LNCAP (cell line): ENCODE data around the gene DCPS.

Experiments used
- TF ChIP-seq, protein P1 (sequence below): fragments of 450-650 bp; IDR thresholded peaks from 2 replicates; pipeline ENCODE4 v1.5.1; 2017; ENCODE audit warnings: mild to moderate bottlenecking

The DCPS gene

DNA sequence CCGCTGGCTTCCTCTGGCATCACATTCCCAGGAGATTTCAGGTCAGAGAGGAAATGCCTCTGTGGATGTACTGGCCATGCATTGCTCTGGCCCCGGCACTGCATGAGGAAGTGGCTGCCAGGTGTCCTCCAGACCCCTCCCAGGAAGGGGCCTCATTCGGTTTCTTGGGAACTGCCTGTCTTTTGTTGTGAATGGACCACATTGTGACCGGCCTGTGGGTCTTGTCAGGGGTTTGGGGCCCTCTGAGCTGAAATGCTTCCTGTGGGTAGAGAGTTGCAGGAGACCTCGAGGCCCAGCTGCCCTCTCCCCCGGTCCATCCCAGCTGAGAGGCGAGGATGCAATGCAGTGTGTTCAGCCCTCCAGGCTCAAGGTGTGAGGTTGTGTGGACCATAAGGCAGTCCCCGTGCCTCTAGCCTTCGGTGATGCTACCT, 32.8 kb downstream of the DCPS start:
- TF ChIP-seq, protein P1, sequence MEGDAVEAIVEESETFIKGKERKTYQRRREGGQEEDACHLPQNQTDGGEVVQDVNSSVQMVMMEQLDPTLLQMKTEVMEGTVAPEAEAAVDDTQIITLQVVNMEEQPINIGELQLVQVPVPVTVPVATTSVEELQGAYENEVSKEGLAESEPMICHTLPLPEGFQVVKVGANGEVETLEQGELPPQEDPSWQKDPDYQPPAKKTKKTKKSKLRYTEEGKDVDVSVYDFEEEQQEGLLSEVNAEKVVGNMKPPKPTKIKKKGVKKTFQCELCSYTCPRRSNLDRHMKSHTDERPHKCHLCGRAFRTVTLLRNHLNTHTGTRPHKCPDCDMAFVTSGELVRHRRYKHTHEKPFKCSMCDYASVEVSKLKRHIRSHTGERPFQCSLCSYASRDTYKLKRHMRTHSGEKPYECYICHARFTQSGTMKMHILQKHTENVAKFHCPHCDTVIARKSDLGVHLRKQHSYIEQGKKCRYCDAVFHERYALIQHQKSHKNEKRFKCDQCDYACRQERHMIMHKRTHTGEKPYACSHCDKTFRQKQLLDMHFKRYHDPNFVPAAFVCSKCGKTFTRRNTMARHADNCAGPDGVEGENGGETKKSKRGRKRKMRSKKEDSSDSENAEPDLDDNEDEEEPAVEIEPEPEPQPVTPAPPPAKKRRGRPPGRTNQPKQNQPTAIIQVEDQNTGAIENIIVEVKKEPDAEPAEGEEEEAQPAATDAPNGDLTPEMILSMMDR, result no peak

DNA sequence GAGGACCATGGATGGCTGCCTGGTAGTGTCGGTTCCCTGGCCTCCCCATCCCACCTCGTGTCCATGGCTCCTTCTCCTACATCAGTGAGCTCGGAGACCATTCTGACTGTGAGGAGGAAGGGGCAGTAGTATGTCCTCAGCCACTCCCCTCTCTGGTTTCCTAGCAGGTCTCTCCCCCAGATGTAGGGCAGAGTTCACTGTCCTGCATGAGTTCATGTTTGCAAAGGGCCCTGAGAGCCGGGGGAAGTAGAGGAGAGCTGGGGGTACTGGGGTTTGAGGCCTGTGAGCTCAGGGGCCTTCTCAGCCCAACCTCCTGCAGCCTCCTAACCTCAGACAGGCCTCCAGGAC, 33.2 kb downstream of the DCPS start:
- TF ChIP-seq, protein P1, result no peak

DNA sequence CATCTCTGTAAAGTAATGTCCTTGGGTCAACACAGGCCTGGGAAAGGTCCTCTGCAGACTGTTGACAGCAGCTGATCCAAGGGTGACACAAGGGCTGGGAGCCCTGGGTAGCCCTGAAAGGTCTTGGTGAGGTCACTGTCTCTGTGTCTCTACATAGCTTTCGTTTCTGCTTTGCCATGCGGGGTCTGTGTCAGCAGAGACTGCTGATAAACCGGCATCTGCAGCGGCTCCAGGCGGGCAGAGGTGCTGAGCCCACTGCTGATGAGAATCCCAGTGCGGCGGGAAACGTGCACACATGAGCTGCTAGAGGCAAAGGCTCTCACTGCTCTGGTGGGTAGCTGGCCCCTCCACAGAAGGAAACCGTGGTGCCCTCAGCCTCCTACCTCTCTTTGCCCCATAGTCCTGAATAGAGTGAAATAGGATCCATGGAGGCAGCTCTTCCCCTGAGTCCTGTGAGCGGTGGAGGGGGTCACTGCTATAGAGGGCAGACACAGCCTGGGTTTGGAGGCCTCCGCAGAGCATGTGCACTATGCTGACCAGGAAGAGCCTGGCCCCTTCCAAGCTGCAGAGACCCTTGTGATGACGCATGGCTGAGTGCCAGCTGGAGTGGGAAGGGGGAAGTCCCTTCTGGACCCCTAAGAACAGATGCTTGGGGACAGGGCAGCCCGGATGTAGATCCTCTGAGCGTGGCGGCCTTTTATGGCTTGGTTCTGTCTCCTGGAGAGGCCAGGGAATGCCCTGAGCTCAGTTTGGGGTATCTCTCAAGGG, 33.8 kb downstream of the DCPS start:
- TF ChIP-seq, protein P1, result no peak

DNA sequence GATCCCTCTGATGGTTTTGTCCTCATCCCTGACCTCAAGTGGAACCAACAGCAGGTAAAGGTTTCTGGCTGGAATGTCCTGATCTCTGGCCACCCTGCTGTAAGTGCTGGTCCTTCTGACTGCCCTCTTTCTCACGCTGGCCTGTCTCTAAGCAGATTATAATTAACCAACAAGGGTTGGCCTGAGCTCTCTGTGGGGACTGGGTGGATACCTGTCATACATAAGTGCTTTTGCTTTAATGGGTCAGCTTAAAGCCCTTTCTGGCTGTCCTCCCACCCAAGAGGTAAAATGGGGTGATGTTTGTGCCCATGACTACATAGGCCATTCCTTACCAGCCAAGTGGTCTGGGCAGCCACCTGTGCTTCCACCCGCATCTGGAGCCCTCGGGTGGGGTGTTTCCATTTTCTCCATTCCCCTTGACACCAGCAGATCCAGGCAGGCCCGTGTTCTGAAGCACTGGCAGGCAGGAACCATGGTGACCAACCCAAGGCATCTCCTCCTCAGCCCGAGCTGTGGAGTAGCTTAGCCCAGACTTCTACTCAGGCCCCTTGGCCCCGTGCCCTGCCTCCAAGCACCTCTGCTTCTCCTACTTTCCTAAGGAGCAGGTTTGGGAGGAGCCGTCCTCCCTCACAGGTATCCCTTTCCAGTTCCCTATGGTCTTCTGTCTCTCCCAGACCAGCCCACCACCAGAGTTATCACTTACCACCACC, 34.6 kb downstream of the DCPS start:
- TF ChIP-seq, protein P1, result no peak

DNA sequence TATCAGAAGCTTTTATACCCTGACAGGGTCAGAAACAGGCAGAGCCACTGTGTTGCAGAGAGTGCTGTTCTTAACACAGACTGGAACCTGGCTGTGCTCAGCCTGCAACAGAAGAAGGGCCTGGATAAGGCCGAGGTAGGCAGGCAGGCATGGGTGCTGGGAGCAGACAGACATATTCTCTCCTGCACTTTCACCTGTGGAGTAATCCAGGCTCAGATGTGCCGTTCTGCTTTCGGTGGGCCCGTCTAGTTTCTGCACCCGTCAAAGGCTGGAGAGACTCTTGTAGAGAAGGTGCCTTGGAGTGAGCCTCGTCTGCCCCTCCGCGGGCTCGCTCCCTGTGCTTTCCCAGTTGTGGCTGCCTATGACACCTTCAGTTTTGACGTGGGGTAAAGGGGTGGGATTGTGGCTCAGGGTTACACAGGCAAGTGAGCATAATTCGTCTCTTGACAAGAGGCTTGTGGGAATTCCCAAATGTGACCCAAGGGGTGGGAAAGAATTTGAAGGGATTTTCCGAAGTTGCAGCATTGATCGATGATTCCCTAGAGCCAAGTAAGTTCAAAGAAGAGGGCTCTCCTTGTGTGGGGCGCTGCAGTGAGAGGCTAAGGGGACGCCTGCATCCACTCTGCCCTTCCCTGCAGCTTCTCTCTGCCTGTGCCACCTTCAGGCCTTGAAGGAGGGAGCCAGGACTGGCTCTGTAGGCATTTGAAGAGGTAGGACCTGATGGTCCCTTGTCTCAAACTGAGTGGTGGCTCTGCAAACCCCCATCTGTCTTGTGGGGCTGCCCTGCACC, 35.4 kb downstream of the DCPS start:
- TF ChIP-seq, protein P1, result no peak

DNA sequence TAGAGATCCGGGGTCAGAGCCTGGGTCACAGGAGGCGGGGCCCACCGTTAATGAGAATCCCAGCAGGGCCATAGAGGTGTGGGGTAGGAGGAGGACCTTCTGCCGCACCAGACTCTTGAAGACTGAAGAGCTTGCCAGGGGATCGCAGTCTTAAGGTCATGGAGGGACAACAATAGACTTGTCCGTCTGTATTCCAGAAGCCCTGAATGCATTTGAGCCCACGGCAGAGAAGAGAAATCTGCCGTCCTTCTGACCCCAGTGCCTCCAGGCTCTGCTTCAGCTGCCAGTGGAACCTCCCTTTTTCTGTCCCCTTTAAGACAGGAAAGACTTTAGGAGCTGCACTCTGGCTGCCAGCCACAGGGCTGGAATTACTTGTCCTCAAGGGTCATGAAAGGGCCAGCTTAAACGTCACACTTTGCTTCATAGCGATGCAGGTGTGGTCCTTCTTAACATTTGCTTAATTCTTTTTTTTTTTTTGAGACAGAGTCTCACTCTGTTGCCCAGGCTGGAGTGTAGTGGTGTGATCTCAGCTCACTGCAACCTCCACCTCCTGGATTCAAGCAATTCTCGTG, 36.1 kb downstream of the DCPS start:
- TF ChIP-seq, protein P1, result no peak

DNA sequence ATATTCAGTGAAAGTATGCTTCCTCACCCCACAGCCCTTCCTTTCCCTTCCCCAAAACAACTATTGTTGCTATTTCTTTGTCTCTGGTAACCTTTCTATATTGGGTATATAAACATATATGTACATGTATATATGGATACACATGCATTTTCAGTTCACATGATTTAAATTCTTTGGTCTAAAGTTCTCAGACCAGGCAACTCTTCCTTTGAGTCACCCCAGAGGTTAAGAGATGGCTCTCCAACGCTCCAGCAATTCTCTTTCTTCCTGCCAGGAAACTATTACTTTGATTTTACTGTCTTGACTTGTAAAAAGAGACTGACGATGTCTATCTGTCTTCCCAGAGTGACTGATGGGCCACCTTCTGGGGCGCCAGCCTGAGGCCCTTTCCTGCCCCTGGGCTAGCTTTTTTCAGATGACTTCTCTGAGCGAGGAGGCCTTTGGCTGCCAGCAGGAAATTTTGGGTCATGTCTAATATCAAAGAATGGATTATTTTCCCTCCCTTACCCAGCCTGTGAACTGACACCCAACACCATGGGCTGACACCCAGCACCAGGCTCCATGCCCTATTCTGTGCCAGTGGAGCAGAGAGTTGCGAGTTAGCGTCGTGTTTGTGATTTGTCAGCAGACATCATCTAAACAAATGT, 37.2 kb downstream of the DCPS start:
- TF ChIP-seq, protein P1, result no peak
